HCT116 (cell line): ENCODE results near the gene KLHDC7B. TPM values are rescaled to one million over a fixed set of nuclear protein-coding genes. Genes with fewer than 3 reads are reported as not detected.

Experiments
- ATAC-seq: fragments of 200-7000 bp; cut with Tn5 transposase; 2 replicates; pipeline ENCODE4 v1.9.1; 2020; ENCODE audit warnings: mild to moderate bottlenecking, moderate library complexity
- BruUV-seq: library from RNA; stranded (reverse); fragments of 400-500 nt; replicated peaks from 2 replicates; lab custom pipeline; 2021; lab: Mats Ljungman, UMichigan
- CTCF ChIA-PET: fragments of 300-600 bp; sonication (Branson Sonifier 250); formaldehyde crosslinking; loops from one replicate; lab custom pipeline; 2021; ENCODE audit warnings: antibody characterized with exemption; lab: Charles Lee
- POLR2A ChIA-PET: fragments of 300-600, 350-600 bp; sonication (Branson Sonifier 250); formaldehyde crosslinking; loops from one replicate; lab custom pipeline; 2021; ENCODE audit warnings: antibody characterized with exemption; lab: Charles Lee
- RAD21 ChIA-PET, 2 experiments: fragments of 300-600 bp; sonication (Branson Sonifier 250); formaldehyde crosslinking; loops; one replicate each; lab custom pipeline; 2023; ENCODE audit warnings: low total read pairs in 2 of 2; ENCODE audit not compliant: uncharacterized antibody in 2 of 2, unreplicated experiment in 2 of 2, low non-redundant PET in 1 of 2; lab: Charles Lee
- DNase-seq: peaks from one replicate; pipeline ENCODE4 v3.0.0-alpha.2; 2010; ENCODE audit warnings: low read depth, low spot score
- H2AFZ ChIP-seq: fragments of 200-600 bp; shearing (Covaris generic), sonication (generic); 2 replicates; pipeline ENCODE4 v1.6.1; 2017; ENCODE audit warnings: low read depth, mixed run types, mixed read lengths, antibody characterized with exemption, low read length; ENCODE audit not compliant: poor library complexity, severe bottlenecking
- H3K27ac ChIP-seq: 2 replicates; pipeline ENCODE4 v1.5.1; 2012; ENCODE audit warnings: low read depth, low read length
- H3K27me3 ChIP-seq: fragments of 200-600 bp; sonication (generic); 2 replicates; pipeline ENCODE4 v1.6.1; 2016; ENCODE audit warnings: mixed run types, low read length, mixed read lengths; ENCODE audit not compliant: insufficient read depth
- H3K36me3 ChIP-seq, 2 experiments: fragments of 200-500 bp in 1 of 2; fragments of 200-600 bp in 1 of 2; sonication (Bioruptor generic) in 1 of 2; sonication (generic) in 1 of 2; 2 replicates each; pipeline versions ENCODE4 v1.5.1 to v1.6.1; 2014 to 2016; ENCODE audit warnings: low read length in 2 of 2, inconsistent platforms in 1 of 2, mixed read lengths in 1 of 2, mixed run types in 1 of 2; ENCODE audit not compliant: insufficient read depth in 2 of 2, control insufficient read depth in 1 of 2
- H3K4me1 ChIP-seq, 2 experiments: fragments of 200-600 bp in 1 of 2; sonication (generic) in 1 of 2; 2 replicates each; pipeline versions ENCODE4 v1.5.1 to v1.6.1; 2012 to 2017; ENCODE audit warnings: low read length in 2 of 2, inconsistent platforms in 1 of 2, mild to moderate bottlenecking in 1 of 2, mixed read lengths in 1 of 2, mixed run types in 1 of 2, moderate library complexity in 1 of 2; ENCODE audit not compliant: insufficient read depth in 2 of 2, control insufficient read depth in 1 of 2
- H3K4me2 ChIP-seq: fragments of 200-600 bp; sonication (generic); 2 replicates; pipeline ENCODE4 v1.6.1; 2017; ENCODE audit warnings: mixed run types, low read length, mixed read lengths
- H3K4me3 ChIP-seq, 2 experiments: fragments of 200-600 bp in 1 of 2; sonication (generic) in 1 of 2; replicated peaks in 1 of 2; 2 replicates each; pipeline ENCODE4 v1.5.1; 2011 to 2016; ENCODE audit warnings: low read length in 2 of 2, control low read depth in 1 of 2, low read depth in 1 of 2, mild to moderate bottlenecking in 1 of 2, mixed read lengths in 1 of 2, mixed run types in 1 of 2
- H3K79me2 ChIP-seq: fragments of 200-600 bp; sonication (generic); 2 replicates; pipeline ENCODE4 v1.6.1; 2017; ENCODE audit warnings: mild to moderate bottlenecking, mixed run types, low read length, moderate library complexity, mixed read lengths; ENCODE audit not compliant: insufficient read depth
- H3K9ac ChIP-seq: fragments of 200-600 bp; sonication (generic); 2 replicates; pipeline ENCODE4 v1.6.1; 2016; ENCODE audit warnings: low read length, mixed read lengths
- H3K9me2 ChIP-seq: fragments of 200-600 bp; sonication (generic), shearing (Covaris generic); 2 replicates; pipeline ENCODE4 v1.6.1; 2017; ENCODE audit warnings: mixed run types, mild to moderate bottlenecking, moderate library complexity; ENCODE audit not compliant: insufficient read depth
- H3K9me3 ChIP-seq, 2 experiments: fragments of 200-500 bp in 1 of 2; fragments of 200-600 bp in 1 of 2; sonication (Bioruptor generic) in 1 of 2; sonication (generic) in 1 of 2; 2 replicates each; pipeline ENCODE4 v1.6.1; 2014 to 2017; ENCODE audit warnings: low read length in 2 of 2, mixed read lengths in 2 of 2, inconsistent platforms in 1 of 2, low read depth in 1 of 2, mild to moderate bottlenecking in 1 of 2, mixed run types in 1 of 2, moderate library complexity in 1 of 2; ENCODE audit not compliant: control insufficient read depth in 1 of 2, insufficient read depth in 1 of 2
- H4K20me1 ChIP-seq: fragments of 200-600 bp; sonication (generic), shearing (Covaris generic); 2 replicates; pipeline ENCODE4 v1.6.1; 2017; ENCODE audit warnings: mixed run types, mild to moderate bottlenecking, moderate library complexity; ENCODE audit not compliant: insufficient read depth
- CBX3 ChIP-seq: IDR thresholded peaks from 2 replicates; pipeline ENCODE4 v1.6.1; 2012; ENCODE audit warnings: low read depth
- EGR1 ChIP-seq: IDR thresholded peaks from 2 replicates; pipeline ENCODE4 v1.6.1; 2012; ENCODE audit warnings: low read depth
- EZH2 ChIP-seq: fragments of 200-600 bp; sonication (generic); IDR thresholded peaks from 2 replicates; pipeline ENCODE4 v1.6.1; 2017; ENCODE audit warnings: antibody characterized with exemption, mixed run types
- FOSL1 ChIP-seq: IDR thresholded peaks from 2 replicates; pipeline ENCODE4 v1.6.1; 2012; ENCODE audit warnings: low read depth
- RAD21 ChIP-seq: IDR thresholded peaks from 2 replicates; pipeline ENCODE4 v1.6.1; 2012; ENCODE audit warnings: low read depth, mild to moderate bottlenecking
- SIN3A ChIP-seq: IDR thresholded peaks from 2 replicates; pipeline ENCODE4 v1.6.1; 2012; ENCODE audit warnings: low read depth
- SP1 ChIP-seq: IDR thresholded peaks from 2 replicates; pipeline ENCODE4 v1.6.1; 2012; ENCODE audit warnings: low read depth
- SRF ChIP-seq: IDR thresholded peaks from 2 replicates; pipeline ENCODE4 v1.6.1; 2012; ENCODE audit warnings: low read depth
- ZFX ChIP-seq: fragments of 450-650 bp; IDR thresholded peaks from 2 replicates; pipeline ENCODE4 v1.6.1; 2017
- intact Hi-C: fragments of 100-400 bp; cut with micrococcal nuclease; formaldehyde crosslinking; loops from 2 replicates; pipeline ENCODE4 v1.10.0; 2022
- total RNA-seq: library from RNA; stranded (reverse); gene quantifications from one replicate; pipeline ENCODE4 v1.2.1, GENCODE V29; 2021; ENCODE audit not compliant: unreplicated experiment
- TF ChIP-seq, protein P1 (sequence below): IDR thresholded peaks from 2 replicates; pipeline ENCODE4 v1.6.1; 2011; ENCODE audit warnings: mild to moderate bottlenecking, low read length, moderate library complexity; ENCODE audit not compliant: insufficient replicate concordance; ENCODE audit errors: extremely low read depth

The KLHDC7B gene
- total RNA-seq, 1 experiment from 2014 or later = 0.69 TPM

DNA sequence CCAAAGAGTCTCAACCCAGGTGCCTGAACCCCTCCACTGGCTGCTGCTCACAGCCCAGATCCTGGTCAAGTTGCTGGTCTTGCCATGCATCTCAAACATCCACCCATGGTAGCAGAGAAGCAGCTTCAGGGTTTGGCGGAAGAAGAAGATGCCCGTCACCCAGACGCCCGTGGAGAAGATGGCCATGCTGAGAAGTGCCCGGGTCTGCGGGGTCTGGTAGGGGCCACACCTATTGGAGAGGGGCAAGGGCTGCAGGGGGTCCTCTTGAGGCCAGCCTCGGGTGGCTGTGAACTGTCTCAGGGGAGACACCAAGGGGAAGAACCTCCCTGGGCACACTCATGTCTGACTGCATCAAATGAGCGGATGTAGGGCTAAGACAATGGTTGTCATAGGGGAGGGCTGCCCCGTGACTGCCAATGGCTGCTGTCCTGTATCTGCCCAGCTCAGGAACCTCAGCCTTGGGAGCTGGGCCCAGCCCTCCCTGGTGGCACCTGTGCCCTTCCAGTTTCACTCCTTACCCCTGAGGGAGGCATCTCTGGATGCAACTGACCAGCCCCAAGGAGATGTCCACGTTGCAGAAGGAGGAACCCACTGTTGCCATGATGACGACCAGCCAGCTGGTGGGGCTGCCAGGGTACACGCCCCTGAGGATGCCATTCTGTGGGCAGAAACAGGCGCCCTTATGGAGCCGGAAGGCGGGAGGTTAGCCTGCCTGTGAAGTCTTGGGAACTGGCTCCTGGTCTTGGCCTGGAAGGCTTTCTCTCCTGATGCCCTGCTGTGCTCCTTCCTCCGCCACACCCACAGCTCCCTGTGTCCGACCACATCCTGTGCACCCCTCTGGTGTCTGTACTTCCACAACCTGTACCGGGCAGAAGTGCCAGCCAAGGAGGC lies 31.4 kb downstream of the KLHDC7B start:
- POLR2A ChIA-PET = no interaction called here

DNA sequence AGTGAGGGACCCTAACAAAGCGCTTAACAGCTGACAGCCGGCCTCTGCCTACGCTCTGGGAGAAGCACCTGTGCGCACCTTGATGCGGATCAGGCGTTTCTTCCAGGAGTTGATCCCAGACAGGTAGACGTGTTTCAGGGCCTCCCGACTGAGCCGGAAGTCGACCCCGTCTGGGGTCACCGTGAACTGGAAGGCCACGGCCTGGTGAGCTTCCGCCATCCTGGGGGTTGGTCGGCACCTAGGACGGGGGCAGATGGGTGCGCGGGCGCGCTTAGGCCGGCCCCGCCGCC lies 31.9 kb downstream of the KLHDC7B start:
- no peak overlapping the region for H2AFZ ChIP-seq
- POLR2A ChIA-PET = no interaction called here
- peaks cover 10% of the 10 kb centered on the region; the same call in 1 of the 2 replicates for H3K79me2 ChIP-seq
- TF ChIP-seq SP1 (no peak), FOSL1 (no peak), ZFX (no peak), EGR1 (no peak), SRF (no peak), SIN3A (no peak), CBX3 (no peak), RAD21 (no peak)
- TF ChIP-seq, protein P1, sequence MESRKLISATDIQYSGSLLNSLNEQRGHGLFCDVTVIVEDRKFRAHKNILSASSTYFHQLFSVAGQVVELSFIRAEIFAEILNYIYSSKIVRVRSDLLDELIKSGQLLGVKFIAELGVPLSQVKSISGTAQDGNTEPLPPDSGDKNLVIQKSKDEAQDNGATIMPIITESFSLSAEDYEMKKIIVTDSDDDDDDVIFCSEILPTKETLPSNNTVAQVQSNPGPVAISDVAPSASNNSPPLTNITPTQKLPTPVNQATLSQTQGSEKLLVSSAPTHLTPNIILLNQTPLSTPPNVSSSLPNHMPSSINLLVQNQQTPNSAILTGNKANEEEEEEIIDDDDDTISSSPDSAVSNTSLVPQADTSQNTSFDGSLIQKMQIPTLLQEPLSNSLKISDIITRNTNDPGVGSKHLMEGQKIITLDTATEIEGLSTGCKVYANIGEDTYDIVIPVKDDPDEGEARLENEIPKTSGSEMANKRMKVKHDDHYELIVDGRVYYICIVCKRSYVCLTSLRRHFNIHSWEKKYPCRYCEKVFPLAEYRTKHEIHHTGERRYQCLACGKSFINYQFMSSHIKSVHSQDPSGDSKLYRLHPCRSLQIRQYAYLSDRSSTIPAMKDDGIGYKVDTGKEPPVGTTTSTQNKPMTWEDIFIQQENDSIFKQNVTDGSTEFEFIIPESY = no peak
- TF ChIP-seq, all 23 proteins: peak for 0
- H3K4me1 ChIP-seq = peaks cover 5 to 14% of the 10 kb centered on the region in 2 experiments
- no peaks in the 10 kb centered on the region; a peak in 2 of 4 replicates for H3K36me3 ChIP-seq
- H4K20me1 ChIP-seq = no peaks in the 10 kb centered on the region
- H3K9me3 ChIP-seq = no peaks in the 10 kb centered on the region
- BruUV-seq = no TSS peak
- ATAC-seq = no peak
- RAD21 ChIA-PET = no interaction called here
- H3K4me3 ChIP-seq = no peak overlapping the region
- intact Hi-C loops = no loop called here
- CTCF ChIA-PET = no interaction called here
- no peaks in the 10 kb centered on the region for H3K27me3 ChIP-seq
- DNase-seq = no peak
- H3K9ac ChIP-seq = no peak overlapping the region
- H3K27ac ChIP-seq = no peak overlapping the region
- H3K4me2 ChIP-seq = no peak overlapping the region
- H3K9me2 ChIP-seq = no peaks in the 10 kb centered on the region

More for the DNA sequence above, 31.4 kb downstream of the KLHDC7B start:
- Histone ChIP-seq H3K9ac (no peak overlapping the region), H2AFZ (no peak overlapping the region), H3K27ac (no peak overlapping the region), H3K4me2 (no peak overlapping the region), H3K9me3 (no peaks in the 10 kb centered on the region), H3K4me3 (no peak overlapping the region), H3K27me3 (no peaks in the 10 kb centered on the region), H4K20me1 (no peaks in the 10 kb centered on the region), H3K9me2 (no peaks in the 10 kb centered on the region), H3K79me2 (peaks cover 6% of the 10 kb centered on the region; the same call in 1 of the 2 replicates), H3K4me1 (peaks cover 5 to 14% of the 10 kb centered on the region in 2 experiments), H3K36me3 (no peaks in the 10 kb centered on the region; a peak in 2 of 4 replicates)
- no peak for DNase-seq
- TF ChIP-seq RAD21 (no peak), FOSL1 (no peak), EZH2 (no peak)
- intact Hi-C loops = loop anchor here (1.0 kb wide), 2 partner anchors 43 to 114 kb away; no protein-coding TSS in a partner anchor
- no peak for ATAC-seq
- CTCF ChIA-PET = interaction anchor here (2.8 kb wide), 1 partner anchor 44 kb away, joined by 16 read pairs; no protein-coding TSS in a partner anchor
- no TSS peak for BruUV-seq
- RAD21 ChIA-PET = interaction anchor here in 1 of 2 experiments (1.3 kb wide), 1 partner anchor 44 kb away, joined by 4 read pairs; no protein-coding TSS in a partner anchor
